GM19023 (cell line): Measurements from ENCODE around the gene TIMM13.
"Not testable (repeated sequence)": the region's sequence is repeated elsewhere in the genome, so short reads cannot be mapped to it uniquely, and the experiment has no call there.

Experiments used
- ATAC-seq: cut with Tn5 transposase; IDR thresholded peaks from one replicate; pipeline ENCODE4 v1.9.1; 2021; ENCODE audit warnings: mild to moderate bottlenecking, moderate library complexity; ENCODE audit not compliant: unreplicated experiment

TIMM13 gene

DNA sequence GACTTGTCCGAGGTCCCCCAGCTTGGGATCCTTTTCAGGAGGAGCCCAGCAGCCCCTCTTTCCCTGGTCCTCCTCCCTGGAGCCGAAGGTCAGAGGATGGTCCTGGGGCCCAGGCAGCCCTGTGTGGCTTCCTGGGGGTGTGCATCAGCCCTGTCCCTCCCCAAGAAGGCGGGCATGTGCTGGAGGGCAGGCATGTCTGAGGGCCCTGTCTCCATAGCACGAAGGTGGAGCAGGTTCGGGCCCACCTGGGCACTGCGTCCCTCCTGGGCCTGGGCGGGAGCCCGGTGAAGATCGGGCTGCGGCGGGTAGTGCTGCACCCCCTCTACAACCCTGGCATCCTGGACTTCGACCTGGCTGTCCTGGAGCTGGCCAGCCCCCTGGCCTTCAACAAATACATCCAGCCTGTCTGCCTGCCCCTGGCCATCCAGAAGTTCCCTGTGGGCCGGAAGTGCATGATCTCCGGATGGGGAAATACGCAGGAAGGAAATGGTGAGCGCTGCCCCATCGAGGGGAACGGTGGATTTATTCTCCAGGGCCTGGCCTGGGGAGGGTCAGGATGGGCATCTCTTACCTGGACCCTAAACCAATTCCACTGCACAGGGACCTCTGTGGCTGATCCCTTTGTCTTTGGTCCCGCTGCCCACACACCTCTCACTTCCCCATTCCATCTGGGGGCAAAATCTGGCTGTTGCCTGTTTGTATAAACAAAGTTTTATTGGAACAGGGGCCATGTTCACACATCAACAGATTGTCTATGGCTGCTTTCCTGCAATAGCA is 10.9 kb downstream of the TIMM13 start:
- ATAC-seq, result no peak

DNA sequence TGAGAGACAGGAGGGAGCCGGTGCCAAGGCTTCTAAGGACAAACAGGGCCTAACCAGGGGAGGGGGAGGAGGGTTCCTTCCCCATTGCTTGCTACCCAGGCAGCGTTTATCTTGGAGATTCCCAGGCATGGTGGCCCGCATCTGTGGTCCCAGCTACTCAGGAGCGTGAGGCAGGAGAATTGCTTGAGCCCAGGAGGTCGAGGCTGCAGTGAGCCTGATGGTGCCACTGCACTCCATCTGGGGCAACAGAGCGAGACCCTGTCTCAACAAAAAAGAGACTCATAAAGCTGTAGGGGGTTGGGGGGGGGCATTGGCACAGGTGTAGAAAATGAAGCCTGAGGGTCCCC is 11.4 kb downstream of the TIMM13 start:
- ATAC-seq, result no peak

DNA sequence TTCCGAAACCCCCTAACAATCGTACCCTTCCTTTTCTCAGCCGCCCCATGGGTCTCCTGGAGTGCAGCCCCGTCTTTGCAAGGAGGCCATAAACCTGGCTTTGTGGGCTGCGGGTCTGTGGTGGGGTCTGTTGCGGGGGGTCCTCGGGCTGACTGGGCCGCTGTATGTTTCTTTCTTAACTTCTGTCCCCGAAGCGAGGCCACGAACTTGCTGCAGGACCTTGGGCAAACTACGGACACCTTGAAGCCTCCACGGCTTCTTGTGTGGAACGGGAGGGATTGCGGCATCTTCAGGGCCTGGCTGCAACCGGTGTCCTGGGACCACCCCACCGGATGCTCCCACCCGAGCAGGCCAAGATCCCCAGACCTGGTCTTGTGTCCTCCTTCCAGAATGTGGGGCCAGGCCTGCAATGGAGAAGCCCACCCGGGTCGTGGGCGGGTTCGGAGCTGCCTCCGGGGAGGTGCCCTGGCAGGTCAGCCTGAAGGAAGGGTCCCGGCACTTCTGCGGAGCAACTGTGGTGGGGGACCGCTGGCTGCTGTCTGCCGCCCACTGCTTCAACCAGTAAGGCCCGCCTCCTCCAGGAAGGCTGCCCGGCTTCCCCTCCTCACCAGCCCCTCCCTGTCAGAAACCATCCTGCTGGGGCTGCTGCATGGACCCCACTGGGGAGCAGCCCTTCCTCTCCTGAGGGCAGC is 12.0 kb downstream of the TIMM13 start:
- no peak for ATAC-seq

DNA sequence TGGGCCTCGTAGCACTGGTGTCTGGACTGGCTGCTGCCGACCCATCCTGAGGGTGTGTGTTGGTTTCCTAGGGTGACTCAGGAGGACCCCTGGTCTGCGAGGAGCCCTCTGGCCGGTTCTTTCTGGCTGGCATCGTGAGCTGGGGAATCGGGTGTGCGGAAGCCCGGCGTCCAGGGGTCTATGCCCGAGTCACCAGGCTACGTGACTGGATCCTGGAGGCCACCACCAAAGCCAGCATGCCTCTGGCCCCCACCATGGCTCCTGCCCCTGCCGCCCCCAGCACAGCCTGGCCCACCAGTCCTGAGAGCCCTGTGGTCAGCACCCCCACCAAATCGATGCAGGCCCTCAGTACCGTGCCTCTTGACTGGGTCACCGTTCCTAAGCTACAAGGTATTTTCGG is 13.8 kb downstream of the TIMM13 start:
- no peak for ATAC-seq

DNA sequence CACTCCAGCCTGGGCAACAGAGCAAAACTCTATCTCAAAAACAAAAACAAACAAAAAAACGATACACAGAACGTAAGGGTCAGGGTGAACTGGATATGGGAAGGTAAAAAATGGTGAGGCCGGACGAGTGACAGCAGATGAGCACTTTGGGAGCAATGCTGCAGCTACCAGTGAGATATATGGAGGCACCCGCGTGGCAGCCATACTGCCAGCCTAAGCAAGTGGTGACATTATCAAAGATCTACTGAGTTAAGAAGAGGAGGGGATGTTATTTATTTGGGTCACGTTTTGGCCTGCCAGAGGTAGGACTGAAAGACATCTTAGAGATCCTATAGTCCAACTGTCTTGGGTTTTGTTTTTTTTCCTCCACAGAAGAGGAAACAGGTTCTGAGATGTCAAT is 14.2 kb downstream of the TIMM13 start:
- no peak for ATAC-seq

DNA sequence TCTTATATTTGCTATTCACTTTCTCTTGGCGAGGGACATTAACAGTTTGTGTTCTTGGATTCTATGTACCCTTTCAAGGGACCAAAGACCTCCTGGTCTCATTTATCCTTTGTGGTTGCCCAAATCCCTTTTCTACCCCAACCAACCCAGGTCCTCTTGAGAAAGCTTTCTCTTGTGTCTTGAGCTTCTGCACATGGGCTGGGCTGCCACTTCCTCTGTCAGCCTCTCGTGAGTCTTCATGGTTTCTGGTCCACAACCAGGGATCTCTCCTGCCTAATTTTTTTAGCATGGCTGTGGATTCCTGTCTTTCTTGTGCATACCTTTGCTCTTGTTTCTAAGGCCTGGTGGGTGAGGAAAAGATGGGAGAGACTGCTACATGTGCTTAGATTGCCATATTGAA is 14.9 kb downstream of the TIMM13 start:
- no peak for ATAC-seq

DNA sequence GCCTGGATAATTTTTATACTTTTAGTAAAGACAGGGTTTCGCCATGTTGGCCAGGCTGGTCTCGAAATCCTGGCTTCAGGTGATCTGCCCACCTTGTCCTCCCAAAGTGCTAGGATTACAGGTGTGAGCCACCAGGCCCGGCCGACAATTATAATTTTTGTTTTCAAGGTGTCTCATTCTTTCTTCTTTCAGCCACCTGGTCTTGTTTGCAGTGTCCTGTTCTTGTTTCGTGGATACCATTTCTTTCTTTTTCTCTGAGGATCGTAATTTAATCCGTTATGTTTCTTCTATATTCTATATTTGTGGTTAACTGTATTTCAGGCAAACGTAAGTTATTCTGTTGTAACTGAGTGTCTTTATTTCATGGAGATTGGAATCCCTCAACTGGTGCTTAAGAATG is 15.7 kb downstream of the TIMM13 start:
- ATAC-seq, result no peak

DNA sequence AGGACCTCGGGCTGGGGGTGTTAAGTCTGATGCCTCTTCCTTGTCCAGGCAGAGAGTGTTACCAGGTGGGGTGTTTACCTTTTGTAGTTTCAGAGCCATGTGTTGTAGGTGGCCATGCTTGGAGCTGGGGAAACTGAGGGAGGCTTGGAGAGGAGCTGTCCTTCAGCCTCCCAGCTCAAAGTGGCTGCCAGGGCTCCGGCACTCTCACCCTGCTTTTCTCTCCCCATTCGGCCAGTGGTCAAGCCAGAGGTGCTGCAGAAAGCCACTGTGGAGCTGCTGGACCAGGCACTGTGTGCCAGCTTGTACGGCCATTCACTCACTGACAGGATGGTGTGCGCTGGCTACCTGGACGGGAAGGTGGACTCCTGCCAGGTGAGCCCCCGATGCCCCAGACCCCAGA is 17.4 kb downstream of the TIMM13 start:
- no peak for ATAC-seq

DNA sequence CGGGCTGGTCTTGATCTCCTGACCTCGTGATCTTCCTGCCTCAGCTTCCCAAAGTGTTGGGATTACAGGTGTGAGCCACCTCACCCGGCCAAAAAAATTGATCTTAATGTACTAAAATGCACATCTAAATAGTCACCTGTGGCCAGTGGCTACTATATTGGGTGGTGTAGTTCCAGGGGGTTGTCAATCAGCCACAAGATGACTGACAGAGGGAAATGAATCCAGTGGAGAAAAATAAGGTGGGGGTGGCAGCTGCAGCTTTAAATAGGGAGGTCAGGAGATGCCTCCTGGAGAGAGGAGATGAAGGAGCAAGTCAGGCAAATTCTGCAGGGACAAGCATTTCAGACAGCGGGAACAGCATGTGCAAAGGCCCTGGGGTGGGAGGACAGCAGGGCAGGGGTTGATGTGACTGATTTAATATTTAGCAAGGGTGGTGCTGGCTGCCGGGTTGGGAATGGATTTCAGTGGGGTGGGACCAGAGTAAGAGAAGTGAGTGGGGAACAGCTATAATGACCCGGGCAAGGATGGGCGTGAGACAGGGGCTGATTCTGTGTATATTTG is 18.0 kb downstream of the TIMM13 start:
- no peak for ATAC-seq

DNA sequence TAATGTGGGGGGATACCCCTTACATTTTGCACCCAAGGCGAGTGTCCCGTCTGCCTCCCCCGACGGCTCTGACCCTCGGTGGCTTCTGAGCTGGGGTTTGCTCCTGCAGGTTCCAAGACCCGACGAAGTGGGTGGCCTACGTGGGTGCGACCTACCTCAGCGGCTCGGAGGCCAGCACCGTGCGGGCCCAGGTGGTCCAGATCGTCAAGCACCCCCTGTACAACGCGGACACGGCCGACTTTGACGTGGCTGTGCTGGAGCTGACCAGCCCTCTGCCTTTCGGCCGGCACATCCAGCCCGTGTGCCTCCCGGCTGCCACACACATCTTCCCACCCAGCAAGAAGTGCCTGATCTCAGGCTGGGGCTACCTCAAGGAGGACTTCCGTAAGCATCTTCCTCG is 19.1 kb downstream of the TIMM13 start:
- no peak for ATAC-seq

DNA sequence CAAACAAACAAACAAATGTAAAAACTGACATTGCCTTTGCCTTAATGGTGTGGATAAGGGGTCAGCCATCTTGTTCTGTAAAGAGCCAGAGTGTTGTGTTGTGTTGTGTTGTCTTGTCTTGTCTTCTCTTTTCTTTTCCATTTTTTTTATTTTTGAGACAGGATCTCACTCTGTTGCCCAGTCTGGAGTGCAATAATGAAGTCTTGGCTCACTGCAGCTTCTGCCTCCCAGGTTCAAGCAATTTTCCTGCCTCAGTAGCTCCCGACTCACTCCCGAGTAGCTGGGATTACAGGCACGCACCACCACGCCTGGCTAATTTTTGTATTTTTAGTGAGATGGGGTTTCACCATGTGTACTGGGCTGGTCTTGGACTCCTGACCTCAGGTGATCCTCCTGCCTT is 27.8 kb downstream of the TIMM13 start:
- ATAC-seq, result no peak

DNA sequence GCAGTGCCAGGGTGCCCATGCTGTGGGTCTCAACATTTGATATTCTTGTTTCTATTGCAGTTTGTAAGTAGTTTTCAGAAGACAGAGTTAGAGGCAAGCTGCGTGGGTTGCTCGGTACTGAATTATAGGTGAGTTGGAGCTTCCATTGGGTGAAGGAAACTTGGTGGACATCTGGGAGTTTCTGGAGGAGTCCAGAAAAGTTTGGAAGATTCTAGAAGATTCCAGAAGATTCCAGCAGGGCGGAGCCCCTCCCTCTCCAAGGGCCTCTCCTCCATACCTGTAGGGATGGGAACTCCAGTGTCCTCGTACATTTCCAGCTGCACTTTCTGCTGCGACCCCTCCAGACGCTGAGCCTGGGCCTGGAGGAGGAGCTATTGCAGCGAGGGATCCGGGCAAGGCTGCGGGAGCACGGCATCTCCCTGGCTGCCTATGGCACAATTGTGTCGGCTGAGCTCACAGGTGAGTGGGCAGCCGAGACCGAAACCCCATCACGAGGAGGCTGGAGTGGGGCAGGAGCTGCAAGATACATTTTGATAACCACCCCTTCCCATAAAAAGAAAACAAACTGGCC is 28.6 kb downstream of the TIMM13 start:
- ATAC-seq, result no peak

DNA sequence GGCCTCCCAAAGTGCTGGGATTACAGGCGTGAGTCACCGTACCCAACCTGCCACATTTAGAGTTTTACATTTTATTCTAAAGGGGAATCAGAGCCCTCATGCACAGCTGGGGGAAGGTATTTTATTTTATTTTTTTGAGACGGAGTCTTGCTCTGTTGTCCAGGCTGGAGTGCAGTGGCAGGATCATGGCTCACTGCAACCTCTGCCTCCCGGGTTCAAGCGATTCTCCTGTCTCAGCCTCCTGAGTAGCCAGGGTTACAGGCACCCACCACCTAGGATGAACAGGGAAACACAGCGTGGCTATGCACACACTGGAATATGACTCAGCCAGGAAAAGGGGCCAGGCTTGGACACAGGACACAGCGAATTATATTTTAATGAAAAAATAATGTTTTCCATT is 30.2 kb downstream of the TIMM13 start:
- ATAC-seq, result not testable (repeated sequence)

DNA sequence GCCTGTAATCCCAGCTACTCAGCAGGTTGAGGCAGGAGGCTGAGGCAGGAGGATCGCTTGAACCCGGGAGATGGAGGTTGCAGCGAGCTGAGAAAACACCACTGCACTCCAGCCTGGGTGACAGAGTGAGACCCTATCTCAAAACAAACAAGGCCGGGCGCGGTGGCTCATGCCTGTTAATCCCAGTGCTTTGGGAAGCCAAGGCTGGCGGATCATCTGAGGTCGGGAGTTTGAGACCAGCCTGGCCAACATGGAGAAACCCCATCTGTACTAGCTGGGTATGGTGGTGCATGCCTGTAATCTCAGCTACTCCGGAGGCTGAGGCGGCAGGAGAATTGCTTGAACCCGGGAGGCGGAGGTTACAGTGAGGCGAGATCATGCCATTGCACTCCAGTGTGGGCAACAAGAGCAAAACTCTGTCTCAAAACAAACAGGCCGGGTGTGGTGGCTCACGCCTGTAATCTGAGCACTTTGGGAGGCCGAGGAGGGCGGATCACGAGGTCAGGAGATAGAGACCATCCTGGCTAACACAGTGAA is 32.0 kb downstream of the TIMM13 start:
- not testable (repeated sequence) for ATAC-seq

DNA sequence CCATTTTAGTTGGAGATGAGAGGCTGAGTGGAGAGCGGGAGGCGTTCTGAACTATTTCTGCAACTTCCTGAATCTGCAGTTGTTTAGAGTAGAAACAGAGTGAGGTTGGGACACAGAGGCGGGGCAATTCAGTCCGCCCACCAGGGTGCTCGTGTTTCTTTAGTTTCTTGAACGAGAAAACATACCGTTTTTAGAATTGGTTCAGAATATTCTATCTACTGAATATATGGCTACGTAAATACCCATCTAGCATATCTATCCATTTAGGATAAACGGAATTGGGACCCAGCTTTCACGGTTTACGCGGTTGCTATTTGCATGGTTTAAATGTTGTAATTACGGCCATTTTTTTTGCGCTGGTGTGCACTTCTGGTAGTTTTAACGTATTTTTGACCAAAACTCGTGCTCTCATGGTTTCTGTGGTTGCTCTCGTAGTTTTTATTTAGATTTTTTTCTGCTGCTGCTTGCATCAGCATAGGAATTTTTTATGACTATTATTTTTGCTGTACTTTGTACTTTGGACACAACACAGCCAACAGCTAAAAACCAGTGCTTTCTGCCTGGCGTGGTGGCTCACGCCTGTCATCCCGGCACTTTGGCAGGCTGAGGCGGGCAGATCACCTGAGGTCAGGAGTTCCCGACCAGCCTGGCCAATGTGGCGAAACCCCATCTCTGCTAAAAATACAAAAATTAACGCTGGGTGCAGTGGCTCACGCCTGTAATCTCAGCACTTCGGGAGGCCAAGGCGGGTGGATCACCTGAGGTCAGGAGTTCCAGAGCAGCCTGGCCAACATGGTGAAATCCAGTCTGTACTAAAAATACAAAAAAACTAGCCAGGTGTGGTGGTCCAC is 32.7 kb downstream of the TIMM13 start:
- ATAC-seq, result no peak

DNA sequence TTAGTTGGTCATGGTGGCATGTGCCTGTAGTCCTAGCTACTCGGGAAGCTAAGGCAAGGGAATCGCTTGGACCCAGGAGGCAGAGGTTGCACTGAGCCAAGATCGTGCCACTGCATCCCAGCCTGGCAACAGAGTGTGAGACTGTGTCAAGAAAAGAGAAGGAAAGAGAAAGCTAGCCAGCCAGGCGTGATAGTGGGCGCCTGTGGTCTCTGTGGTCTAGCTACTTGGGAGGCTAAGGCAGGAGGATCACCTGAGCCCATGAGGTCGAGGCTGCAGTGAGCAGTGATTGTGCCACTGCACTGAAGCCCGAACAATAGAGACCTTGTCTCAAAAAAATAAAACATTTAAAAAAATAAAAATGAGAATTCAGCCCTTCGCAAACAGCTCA is 33.3 kb downstream of the TIMM13 start:
- ATAC-seq, result no peak

DNA sequence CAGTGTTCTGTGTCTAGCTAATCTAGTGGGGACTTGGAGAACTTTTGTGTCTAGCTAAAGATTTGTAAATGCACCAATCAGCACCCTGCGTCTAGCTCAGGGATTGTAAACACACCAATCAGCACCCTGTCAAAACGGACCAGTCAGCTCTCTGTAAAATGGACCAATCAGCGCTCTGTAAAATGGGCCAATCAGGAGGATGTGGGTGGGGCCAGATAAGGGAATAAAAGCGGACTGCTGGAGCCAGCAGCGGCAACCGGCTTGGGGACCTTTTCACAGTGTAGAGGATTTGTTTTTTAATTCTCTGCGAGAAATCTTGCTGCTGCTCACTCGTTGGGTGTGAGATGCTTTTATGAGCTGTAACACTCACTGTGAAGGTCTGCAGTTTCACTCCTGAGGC is 34.5 kb downstream of the TIMM13 start:
- not testable (repeated sequence) for ATAC-seq

DNA sequence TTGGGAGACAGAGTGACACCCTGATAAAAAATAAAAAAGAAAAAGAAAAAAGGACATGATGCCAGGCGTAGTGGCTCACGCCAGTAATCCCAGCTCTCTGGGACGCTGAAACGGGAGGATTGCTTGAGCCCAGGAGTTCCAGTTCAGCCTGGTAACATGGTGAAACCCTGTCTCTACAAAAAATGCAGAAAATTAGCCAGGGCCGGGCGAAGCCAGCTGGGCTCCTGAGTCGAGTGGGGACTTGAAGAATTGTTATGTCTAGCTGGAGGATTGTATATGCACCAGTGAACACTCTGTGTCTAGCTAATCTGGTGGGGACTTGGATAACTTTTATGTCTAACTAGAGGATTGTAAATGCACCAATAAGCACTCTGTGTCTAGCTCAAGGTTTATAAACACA is 35.0 kb downstream of the TIMM13 start:
- ATAC-seq, result no peak

DNA sequence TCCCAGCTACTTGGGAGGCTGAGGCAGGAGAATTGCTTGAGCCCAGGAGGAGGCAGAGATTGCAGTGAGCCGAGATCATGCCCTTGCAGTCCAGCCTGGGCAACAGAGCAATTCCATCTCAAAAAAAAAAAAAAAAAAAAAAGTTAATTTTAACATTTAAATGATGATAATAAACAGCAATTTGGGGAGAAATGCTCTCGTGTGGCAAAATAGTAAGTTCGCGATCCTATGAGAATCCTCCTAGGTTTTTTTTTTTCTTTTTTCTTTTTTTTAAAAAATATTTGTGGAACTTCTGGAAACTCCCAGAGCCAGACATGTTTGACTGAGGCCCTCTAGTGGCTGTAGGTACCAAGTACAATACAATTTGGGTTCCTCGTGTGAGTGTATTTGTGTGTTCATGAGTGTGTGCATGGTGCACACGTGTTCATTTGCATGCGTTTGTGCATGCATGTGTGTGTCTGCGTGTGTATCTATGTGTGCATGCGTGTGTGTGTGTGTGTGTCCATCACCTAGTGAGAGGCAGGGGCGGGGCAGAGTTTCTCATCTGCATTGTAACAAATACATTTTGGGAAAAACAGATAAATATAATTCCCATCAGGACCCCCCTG is 36.2 kb downstream of the TIMM13 start:
- no peak for ATAC-seq

DNA sequence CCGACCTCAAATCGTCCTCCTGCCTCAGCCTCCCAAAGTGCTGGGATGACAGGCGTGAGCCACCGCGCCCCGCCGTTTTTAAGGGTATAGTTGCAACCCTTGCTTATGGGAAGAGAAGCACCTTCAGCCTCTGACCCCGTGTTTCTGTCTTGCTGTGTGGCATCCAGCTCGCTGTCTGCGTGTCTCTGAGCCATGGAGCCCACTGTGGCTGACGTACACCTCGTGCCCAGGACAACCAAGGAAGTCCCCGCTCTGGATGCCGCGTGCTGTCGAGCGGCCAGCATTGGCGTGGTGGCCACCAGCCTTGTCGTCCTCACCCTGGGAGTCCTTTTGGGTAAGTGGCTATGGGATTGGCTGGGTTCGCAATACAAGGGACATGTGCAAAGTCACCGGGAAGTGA is 37.8 kb downstream of the TIMM13 start:
- ATAC-seq, result no peak
